ENCODE measurements around the gene ZNF283. TPM values are rescaled to one million over a fixed set of nuclear protein-coding genes. Genes with fewer than 3 reads are reported as not detected.
A peak's percentile ranks its signal among the peaks of the same experiment; 100 is the strongest.

The ZNF283 gene
- total and polyA plus RNA-seq, 2 of the 13 experiments (the other 11 are each of a cell fraction or from before 2014, with no cell fraction given): 2.0 to 11.1 TPM

- TF ChIP-seq ZNF281 (CRISPR knock-in tag; IDR thresholded peaks at IDR 0.05; ENCODE audit: borderline replicate concordance) (no peak), GTF3A (CRISPR knock-in tag; conservative IDR thresholded peaks at IDR 0.05) (no peak), CCDC6 (CRISPR knock-in tag; IDR thresholded peaks at IDR 0.05) (no peak), TCF7 (IDR thresholded peaks at IDR 0.05; ENCODE audit: low read depth) (no peak), SRF (IDR thresholded peaks at IDR 0.05; ENCODE audit: low read depth, low read length) (no peak), ZNF430 (CRISPR knock-in tag; IDR thresholded peaks at IDR 0.05) (no peak), KLF6 (CRISPR knock-in tag; IDR thresholded peaks at IDR 0.05) (no peak), SNAPC2 (CRISPR knock-in tag; IDR thresholded peaks at IDR 0.05) (no peak), HES4 (CRISPR knock-in tag; IDR thresholded peaks at IDR 0.05; ENCODE audit: borderline replicate concordance) (no peak)
Observed at GRCh38 chr19:43782311-43782660, 44.8 kb upstream of the ZNF283 start (continued).

- BruUV-seq (replicated peaks): no TSS peak
- no peaks in the 10 kb centered on the region for H4K20me1 ChIP-seq (ENCODE audit: insufficient read depth, low read length)
- CTCF ChIA-PET (ENCODE audit: low intra/inter-chr PET ratio, low total read pairs): no interaction called here
- intact Hi-C loops (cut with micrococcal nuclease; ENCODE audit: unreplicated experiment): no loop called here
- TF ChIP-seq ZBTB33 (CRISPR knock-in tag; IDR thresholded peaks at IDR 0.05) (peak; percentile 16; the same call in 1 of the 2 replicates), KDM5A (IDR thresholded peaks at IDR 0.05; ENCODE audit: borderline replicate concordance, low read length) (no peak)
- H3K4me2 ChIP-seq (ENCODE audit: low read depth, low read length): no peak overlapping the region
- WGBS (ENCODE audit: low lambda C conversion rate): 73% methylated on average over 18 of the region's 24 CpGs
- ATAC-seq (no peak), DNase-seq (ENCODE audit: low spot score) (no peak), FAIRE-seq (no peak)
- no peaks in the 10 kb centered on the region for H3K36me3 ChIP-seq (replicated peaks in 1 of 2; ENCODE audit: control insufficient read depth in 1 of 2, insufficient read depth in 2 of 2, low read length in 2 of 2)
- H3K79me2 ChIP-seq (ENCODE audit: insufficient read depth, low read length): no peaks in the 10 kb centered on the region
- in situ Hi-C loops (cut with HindIII; ENCODE audit: extremely low pct_ligation_motif_present, low pct_unique_long_range_greater_than_20kb): loop anchor here (5.0 kb wide), 1 partner anchor 35 kb away; no protein-coding TSS in a partner anchor
- no peaks in the 10 kb centered on the region for H3K27me3 ChIP-seq (ENCODE audit: control insufficient read depth in 1 of 2, insufficient read depth in 2 of 2, low read length in 2 of 2)
- no peak overlapping the region for H3K9ac ChIP-seq (ENCODE audit: insufficient read depth, low read depth, low read length)
- POLR2A ChIA-PET: no interaction called here
- H3K4me1 ChIP-seq (ENCODE audit: insufficient read depth, low read length): peaks cover 29% of the 10 kb centered on the region
- H3K4me3 ChIP-seq (replicated peaks in 1 of 3; ENCODE audit: insufficient read depth in 1 of 3, low read depth in 2 of 3, low read length in 3 of 3): no peak overlapping the region
- H3K27ac ChIP-seq (ENCODE audit: extremely low read length, insufficient read depth, low read length): no peak overlapping the region
- no peaks in the 10 kb centered on the region for H3K9me3 ChIP-seq (ENCODE audit: low read length)
- H2AFZ ChIP-seq (ENCODE audit: low read length): no peak overlapping the region
Observed at GRCh38 chr19:43782689-43783231, 44.4 kb upstream of the ZNF283 start.

Measured in HepG2 (cell line).